ENCODE measurements around the gene NXF1.

The NXF1 gene

GRCh38 chr11:62839050-62839945, 34.1 kb upstream of the NXF1 start, which contains the start of gene WDR74 (continued):
- TF ChIP-seq INSM2 (tag by site-specific recombination; IDR thresholded peaks at IDR 0.05) (peak; percentile 27; the same call in 1 of the 2 replicates), TCF7L2 (IDR thresholded peaks at IDR 0.05; ENCODE audit: borderline replicate concordance, low read depth, low read length) (no peak; the same call in 1 of the 2 replicates), ZNF335 (tag by site-specific recombination; conservative IDR thresholded peaks at IDR 0.05) (peak; percentile 83), ZNF624 (tag by site-specific recombination; IDR thresholded peaks at IDR 0.05) (no peak), ZFP69B (tag by site-specific recombination; IDR thresholded peaks at IDR 0.05) (0 out of 2 replicates have a peak, but pooled peaks have one; percentile 16), ZNF132 (tag by site-specific recombination; IDR thresholded peaks at IDR 0.05; ENCODE audit: borderline replicate concordance) (no peak), ATF2 (tag by site-specific recombination; IDR thresholded peaks at IDR 0.05; ENCODE audit: low read depth) (no peak), ZNF18 (tag by site-specific recombination; IDR thresholded peaks at IDR 0.05) (peak; percentile 100), ZBTB10 (tag by site-specific recombination; IDR thresholded peaks at IDR 0.05) (no peak; the same call in 1 of the 2 replicates), ZNF549 (tag by site-specific recombination; IDR thresholded peaks at IDR 0.05) (no peak), ZBTB17 (tag by site-specific recombination; IDR thresholded peaks at IDR 0.05) (peak; percentile 83), ZNF302 (tag by site-specific recombination; IDR thresholded peaks at IDR 0.05; ENCODE audit: low read depth) (no peak), ZSCAN23 (tag by site-specific recombination; IDR thresholded peaks at IDR 0.05) (no peak), ZNF324 (tag by site-specific recombination; IDR thresholded peaks at IDR 0.05) (peak; percentile 64; the same call in 1 of the 2 replicates), ZNF792 (tag by site-specific recombination; IDR thresholded peaks at IDR 0.05) (no peak), EGR2 (tag by site-specific recombination; IDR thresholded peaks at IDR 0.05; ENCODE audit: low read depth) (peak; percentile 81), ZNF654 (tag by site-specific recombination; IDR thresholded peaks at IDR 0.05; ENCODE audit: low read depth) (no peak), ZNF621 (tag by site-specific recombination; IDR thresholded peaks at IDR 0.05) (no peak), BCL11A (tag by site-specific recombination; IDR thresholded peaks at IDR 0.05; ENCODE audit: low read depth) (no peak), BCL6B (tag by site-specific recombination; IDR thresholded peaks at IDR 0.05) (no peak), ZNF398 (tag by site-specific recombination; IDR thresholded peaks at IDR 0.05) (no peak), ZNF391 (tag by site-specific recombination; IDR thresholded peaks at IDR 0.05; ENCODE audit: borderline replicate concordance, low read depth) (peak; percentile 22; the same call in 1 of the 2 replicates), ZNF768 (tag by site-specific recombination; IDR thresholded peaks at IDR 0.05) (no peak), ZNF701 (tag by site-specific recombination; IDR thresholded peaks at IDR 0.05) (no peak), PATZ1 (tag by site-specific recombination; IDR thresholded peaks at IDR 0.05) (no peak; the same call in 1 of the 2 replicates)

All from HEK293 (cell line).